ENCODE measurements around the gene TRAF3.

Gene TRAF3

DNA sequence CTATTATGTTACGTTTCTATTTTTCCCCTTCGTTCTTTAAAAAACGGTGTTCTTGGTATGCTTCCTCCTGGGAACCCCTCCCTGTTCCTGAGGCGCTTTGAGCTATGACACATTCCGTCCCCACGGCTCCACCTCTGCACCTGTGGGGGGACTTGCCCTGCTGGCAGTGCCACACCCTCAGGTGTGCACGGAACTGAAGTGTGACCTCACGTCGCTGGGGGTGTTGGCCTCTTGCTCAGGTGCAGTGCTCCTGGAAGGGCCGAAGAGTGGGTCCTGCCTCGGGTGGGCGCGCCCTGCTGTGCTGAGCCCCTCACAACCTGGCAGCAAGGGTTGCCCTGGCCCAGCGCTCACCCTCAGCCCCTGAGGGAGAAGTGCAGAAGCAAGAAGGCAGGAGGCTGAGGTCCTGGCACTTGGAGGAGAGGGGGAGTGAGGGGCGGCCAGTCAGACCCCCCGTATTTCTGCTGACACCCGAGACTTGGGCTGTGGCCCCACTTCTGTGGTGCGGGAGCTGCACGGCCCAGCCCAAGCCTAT is 150.2 kb downstream of the TRAF3 start:
- no peak for TF ChIP-seq CTCF (conservative IDR thresholded peaks at IDR 0.05; ENCODE audit: low read depth, low read length)
- no peak overlapping the region for H3K4me3 ChIP-seq (ENCODE audit: low read depth, low read length)
- DNase-seq (ENCODE audit: low read depth): no peak

GRCh38 chr14:102927878-102928411 is 150.7 kb downstream of the TRAF3 start:
- TF ChIP-seq CTCF (conservative IDR thresholded peaks at IDR 0.05; ENCODE audit: low read depth, low read length): no peak
- DNase-seq (ENCODE audit: low read depth): peak; percentile 22
- peak overlapping the region; percentile 48 for H3K4me3 ChIP-seq (ENCODE audit: low read depth, low read length)

DNA sequence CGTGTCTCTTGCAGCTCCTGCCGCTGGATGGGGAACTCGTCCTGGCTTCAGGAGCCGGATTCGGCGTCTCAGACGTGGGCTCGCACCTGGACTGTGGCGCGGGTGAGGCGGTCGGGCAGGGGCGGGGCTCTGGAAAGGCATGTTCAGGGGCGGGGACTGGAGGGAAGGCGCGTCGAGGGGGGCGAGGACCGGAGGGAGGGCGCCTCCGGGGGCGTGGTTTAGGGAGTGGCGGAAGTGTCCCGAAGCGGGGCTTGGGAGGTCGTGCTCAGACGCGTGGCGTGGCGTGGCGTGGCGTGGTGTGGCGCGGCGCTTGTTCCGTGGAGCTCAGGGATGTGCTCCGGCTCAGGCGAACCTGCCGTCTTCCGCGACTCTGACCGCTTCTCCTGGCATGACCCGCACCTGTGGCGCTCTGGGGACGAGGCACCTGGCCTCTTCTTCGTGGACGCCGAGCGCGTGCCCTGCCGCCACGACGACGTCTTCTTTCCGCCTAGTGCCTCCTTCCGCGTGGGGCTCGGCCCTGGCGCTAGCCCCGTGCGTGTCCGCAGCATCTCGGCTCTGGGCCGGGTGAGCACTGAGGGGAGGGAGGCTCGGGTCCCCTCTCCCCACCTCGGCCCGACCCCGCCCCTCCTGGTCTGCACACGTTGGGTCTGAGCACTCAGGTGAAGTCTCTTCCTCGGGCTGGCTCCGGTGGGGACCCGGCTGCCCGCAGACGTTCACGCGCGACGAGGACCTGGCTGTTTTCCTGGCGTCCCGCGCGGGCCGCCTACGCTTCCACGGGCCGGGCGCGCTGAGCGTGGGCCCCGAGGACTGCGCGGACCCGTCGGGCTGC is 151.4 kb downstream of the TRAF3 start:
- DNase-seq (ENCODE audit: low read depth): peak; percentile 39
- TF ChIP-seq CTCF (conservative IDR thresholded peaks at IDR 0.05; ENCODE audit: low read depth, low read length): no peak
- peak overlapping the region; percentile 48 for H3K4me3 ChIP-seq (ENCODE audit: low read depth, low read length)

GRCh38 chr14:102929241-102930137 is 152.2 kb downstream of the TRAF3 start:
- H3K4me3 ChIP-seq (ENCODE audit: low read depth, low read length): peak overlapping the region; percentile 48
- TF ChIP-seq CTCF (conservative IDR thresholded peaks at IDR 0.05; ENCODE audit: low read depth, low read length): no peak
- DNase-seq (ENCODE audit: low read depth): no peak

DNA sequence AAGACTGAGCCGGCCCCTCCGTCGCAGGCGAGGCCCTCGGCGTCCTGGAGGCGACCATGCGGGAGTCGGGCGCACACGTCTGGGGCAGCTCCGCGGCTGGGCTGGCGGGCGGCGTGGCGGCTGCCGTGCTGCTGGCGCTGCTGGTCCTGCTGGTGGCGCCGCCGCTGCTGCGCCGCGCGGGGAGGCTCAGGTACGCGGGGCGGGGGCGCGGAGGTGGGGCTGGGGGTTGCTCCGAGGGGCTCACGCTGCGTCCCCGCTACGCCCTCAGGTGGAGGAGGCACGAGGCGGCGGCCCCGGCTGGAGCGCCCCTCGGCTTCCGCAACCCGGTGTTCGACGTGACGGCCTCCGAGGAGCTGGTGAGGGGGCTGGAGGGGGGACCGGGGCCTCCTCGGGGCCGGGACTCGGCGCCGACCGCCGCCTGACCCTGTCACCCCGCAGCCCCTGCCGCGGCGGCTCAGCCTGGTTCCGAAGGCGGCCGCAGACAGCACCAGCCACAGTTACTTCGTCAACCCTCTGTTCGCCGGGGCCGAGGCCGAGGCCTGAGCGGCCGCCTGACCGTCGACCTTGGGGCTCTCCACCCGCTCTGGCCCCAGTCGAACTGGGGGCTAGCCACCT is 153.0 kb downstream of the TRAF3 start:
- DNase-seq (ENCODE audit: low read depth): no peak
- no peak overlapping the region for H3K4me3 ChIP-seq (ENCODE audit: low read depth, low read length)

More for the DNA sequence above, 153.0 kb downstream of the TRAF3 start:
- no peak for TF ChIP-seq CTCF (conservative IDR thresholded peaks at IDR 0.05; ENCODE audit: low read depth, low read length)
